AG04449 (cell line): Measurements from ENCODE around the gene MANSC4.

Source experiments
- CTCF ChIA-PET: fragments of 350-600 bp; formaldehyde crosslinking; extraction: SDS; loops from one replicate; lab custom pipeline; 2021; ENCODE audit warnings: antibody characterized with exemption; lab: Yijun Ruan, JAX
- POLR2A ChIA-PET: fragments of 400-600, 350-600 bp; formaldehyde crosslinking; extraction: SDS; loops from one replicate; lab custom pipeline; 2020; ENCODE audit warnings: antibody characterized with exemption, inconsistent platforms; lab: Yijun Ruan, JAX
- DNase-seq: peaks from one replicate; pipeline ENCODE4 v3.0.0-alpha.2; 2010; ENCODE audit warnings: low read depth, low spot score
- H3K4me3 ChIP-seq: 2 replicates; pipeline ENCODE4 v1.5.1; 2011; ENCODE audit warnings: low read depth, mild to moderate bottlenecking, control low read depth, low read length
- TF ChIP-seq, protein P1 (sequence below): IDR thresholded peaks from one replicate; pipeline ENCODE4 v1.5.1; 2011; ENCODE audit warnings: mild to moderate bottlenecking, moderate library complexity, low read length, control low read depth, inconsistent platforms; ENCODE audit not compliant: insufficient read depth; ENCODE audit errors: missing control alignments

Gene MANSC4

DNA sequence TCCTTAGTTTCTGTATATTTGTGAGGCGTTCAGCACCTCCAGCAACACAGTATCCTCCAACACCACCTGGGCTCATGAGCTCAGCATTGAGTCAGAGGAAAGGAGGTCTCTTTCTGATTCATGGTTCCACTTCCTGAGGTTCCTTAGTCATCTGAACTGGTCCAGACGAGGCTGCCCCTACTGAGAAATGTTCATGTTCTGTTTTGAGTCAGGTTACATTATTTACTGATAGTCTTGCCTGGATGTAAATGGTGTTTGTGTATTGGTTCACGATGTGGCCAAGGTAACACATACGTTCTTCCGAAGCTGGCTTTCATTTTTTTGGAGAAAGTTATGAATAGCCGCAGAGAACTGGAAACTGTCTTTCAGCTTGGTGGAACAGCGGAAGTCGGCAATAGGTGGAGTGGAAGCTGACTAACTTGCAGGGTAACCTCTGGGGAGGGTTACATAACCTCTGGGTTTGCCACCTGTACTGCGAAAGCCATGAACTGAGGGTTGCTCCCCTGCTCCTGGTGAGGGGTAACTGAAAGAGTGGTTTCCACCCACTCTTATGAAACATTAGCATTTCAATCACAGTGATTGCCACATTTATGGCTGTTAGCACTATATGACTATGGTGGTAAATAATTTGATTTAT lies 42.2 kb upstream of the MANSC4 start:
- DNase-seq = no peak
- no peak overlapping the region for H3K4me3 ChIP-seq
- ChIA-PET POLR2A (interaction anchor here (0.5 kb wide), 1 partner anchor 56 kb away, joined by 3 read pairs; no protein-coding TSS in a partner anchor), CTCF (interaction anchor here (0.7 to 5.1 kb wide), 43 partner anchors 9 to 1198 kb away, joined by 3 to 59 read pairs (median 5); partner anchors contain the start of genes KLHL42 and MANSC4)
- TF ChIP-seq, protein P1, sequence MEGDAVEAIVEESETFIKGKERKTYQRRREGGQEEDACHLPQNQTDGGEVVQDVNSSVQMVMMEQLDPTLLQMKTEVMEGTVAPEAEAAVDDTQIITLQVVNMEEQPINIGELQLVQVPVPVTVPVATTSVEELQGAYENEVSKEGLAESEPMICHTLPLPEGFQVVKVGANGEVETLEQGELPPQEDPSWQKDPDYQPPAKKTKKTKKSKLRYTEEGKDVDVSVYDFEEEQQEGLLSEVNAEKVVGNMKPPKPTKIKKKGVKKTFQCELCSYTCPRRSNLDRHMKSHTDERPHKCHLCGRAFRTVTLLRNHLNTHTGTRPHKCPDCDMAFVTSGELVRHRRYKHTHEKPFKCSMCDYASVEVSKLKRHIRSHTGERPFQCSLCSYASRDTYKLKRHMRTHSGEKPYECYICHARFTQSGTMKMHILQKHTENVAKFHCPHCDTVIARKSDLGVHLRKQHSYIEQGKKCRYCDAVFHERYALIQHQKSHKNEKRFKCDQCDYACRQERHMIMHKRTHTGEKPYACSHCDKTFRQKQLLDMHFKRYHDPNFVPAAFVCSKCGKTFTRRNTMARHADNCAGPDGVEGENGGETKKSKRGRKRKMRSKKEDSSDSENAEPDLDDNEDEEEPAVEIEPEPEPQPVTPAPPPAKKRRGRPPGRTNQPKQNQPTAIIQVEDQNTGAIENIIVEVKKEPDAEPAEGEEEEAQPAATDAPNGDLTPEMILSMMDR = no peak

DNA sequence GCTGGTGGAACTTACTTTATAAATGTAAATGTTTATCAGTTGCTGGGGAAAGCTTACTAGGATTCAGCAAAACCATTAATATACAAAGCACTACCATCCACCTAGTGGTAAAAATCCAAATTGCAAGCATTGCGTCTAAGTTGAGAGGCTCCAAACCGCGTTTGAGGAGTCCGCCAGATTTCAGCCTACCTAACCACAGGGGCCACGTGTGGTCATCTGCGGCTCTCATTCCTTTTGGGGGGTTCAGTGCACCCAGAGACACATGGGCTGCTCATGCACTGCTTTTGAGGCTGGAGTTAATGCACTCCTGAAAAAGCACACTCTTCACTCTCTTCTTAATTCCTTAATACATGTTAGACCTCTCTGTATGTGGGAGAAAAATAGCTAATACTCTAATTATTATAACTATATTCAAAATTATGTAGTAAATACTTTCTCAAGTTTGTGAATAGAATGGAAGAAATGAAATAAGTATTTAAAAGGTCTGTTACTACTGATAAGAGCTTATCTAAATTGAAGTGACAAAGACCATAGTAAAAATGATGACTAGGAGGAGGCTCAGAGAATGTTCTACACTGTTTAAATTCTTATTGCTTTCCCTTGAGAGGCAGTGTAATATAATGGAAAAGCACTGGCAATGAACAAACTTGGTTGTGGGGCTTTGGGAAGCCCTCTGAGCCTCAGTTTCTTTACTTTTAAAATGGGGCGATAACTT lies 41.4 kb upstream of the MANSC4 start:
- POLR2A ChIA-PET = no interaction called here

DNA sequence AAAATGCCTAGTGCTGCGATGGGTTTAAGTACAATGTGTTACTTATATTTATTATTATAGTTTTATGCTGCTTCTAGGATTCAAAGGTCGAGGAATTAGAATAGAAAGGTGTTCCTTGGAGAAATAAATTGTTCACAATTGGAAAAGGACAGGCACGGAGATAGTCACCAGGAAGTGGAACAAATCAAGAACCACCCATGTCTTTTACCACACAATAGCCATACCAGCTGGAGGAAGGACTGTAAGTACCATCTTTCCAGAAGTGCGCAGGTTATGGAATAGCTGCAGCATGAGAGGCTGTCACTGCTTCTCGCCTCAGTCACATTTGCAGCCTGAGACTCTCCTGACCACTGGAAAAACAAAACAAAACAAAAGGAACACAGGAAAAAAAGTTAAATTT lies 40.5 kb upstream of the MANSC4 start:
- no peak for DNase-seq
- ChIA-PET CTCF (interaction anchor here (0.6 to 5.1 kb wide), 29 partner anchors 9 to 125 kb away, joined by 3 to 59 read pairs (median 7); no protein-coding TSS in a partner anchor), POLR2A (no interaction called here)
- H3K4me3 ChIP-seq = no peak overlapping the region
- TF ChIP-seq, protein P1 = no peak

More for the DNA sequence above, 41.4 kb upstream of the MANSC4 start:
- H3K4me3 ChIP-seq = no peak overlapping the region
- no peak for DNase-seq
- CTCF ChIA-PET = interaction anchor here (0.6 to 5.1 kb wide), 44 partner anchors 9 to 1198 kb away, joined by 3 to 59 read pairs (median 5); partner anchors contain the start of genes KLHL42 and MANSC4
- TF ChIP-seq, protein P1 = peak; percentile 55

DNA sequence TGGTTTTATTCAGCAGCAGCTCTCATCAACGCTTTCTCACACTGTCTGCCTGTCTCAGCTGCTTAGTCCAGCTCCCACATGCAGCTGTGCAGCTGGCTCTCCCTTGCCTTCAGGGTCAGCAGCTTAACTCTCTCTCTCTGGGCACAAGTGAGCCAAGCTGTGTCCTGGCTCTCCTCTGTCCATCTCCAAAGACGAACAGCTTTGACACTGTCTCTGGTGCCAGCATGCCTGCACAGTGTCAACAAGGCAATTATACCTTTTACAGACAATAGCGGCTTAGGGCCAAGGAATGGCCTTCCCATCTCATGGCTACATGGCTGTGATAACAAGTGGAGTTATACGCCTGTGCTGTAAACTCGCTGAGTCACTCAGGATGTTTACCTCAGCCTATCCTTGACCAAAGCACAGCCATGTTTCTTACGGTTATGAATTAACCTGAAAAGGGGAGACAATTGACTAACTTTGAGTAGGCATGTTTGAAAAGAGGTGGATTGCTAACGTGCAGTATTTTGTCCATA lies 38.4 kb upstream of the MANSC4 start:
- ChIA-PET CTCF (interaction anchor here (1.0 kb wide), 1 partner anchor 86 kb away, joined by 3 read pairs; no protein-coding TSS in a partner anchor), POLR2A (no interaction called here)

DNA sequence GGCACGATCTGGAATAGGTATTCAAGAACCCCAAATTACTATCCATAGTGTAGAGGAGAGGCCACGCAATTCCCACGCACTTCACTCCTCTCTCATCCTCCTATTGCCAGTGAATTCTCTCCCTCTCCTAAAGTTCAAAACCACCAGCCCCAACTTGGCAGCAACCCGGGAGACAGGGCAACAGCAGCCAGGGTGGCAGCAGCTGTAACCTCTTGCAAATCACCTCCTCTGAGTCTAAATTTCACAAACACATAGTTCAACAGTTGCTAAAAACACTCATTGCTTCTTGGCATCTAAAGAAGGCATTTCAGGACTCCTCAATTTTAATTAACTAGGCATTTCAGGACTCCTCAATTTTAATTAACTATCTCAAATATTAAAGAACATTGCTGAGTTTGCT lies 37.7 kb upstream of the MANSC4 start:
- CTCF ChIA-PET = interaction anchor here (1.0 to 1.2 kb wide), 2 partner anchors 85 to 123 kb away, joined by 3 to 5 read pairs; no protein-coding TSS in a partner anchor
- no peak overlapping the region for H3K4me3 ChIP-seq
- TF ChIP-seq, protein P1 = no peak
- DNase-seq = no peak
- POLR2A ChIA-PET = no interaction called here

More for the DNA sequence above, 38.4 kb upstream of the MANSC4 start:
- no peak for DNase-seq
- no peak overlapping the region for H3K4me3 ChIP-seq
- TF ChIP-seq, protein P1 = no peak
